Thymus (tissue), 11 donors: ENCODE results near the gene FARSB. TPM values are rescaled to one million over a fixed set of nuclear protein-coding genes. Genes with fewer than 3 reads are reported as not detected.

Experiments used
- DNase-seq, 9 donors: peaks; one replicate each; pipeline ENCODE4 v3.0.0-alpha.2; 2013; ENCODE audit warnings: low spot score in 9 of 9, low read depth in 6 of 9, missing footprints in 1 of 9
- H3K27ac ChIP-seq, 2 donors: one replicate each; pipeline ENCODE4 v1.5.1; 2013; ENCODE audit warnings: control low read depth in 1 of 2, low read depth in 1 of 2, low read length in 1 of 2, mild to moderate bottlenecking in 1 of 2, moderate library complexity in 1 of 2
- H3K27me3 ChIP-seq, 2 donors: one replicate each; pipeline ENCODE4 v1.5.1; 2013; ENCODE audit warnings: low read length in 1 of 2; ENCODE audit not compliant: control insufficient read depth in 2 of 2, insufficient read depth in 1 of 2
- H3K36me3 ChIP-seq, 2 donors: one replicate each; pipeline ENCODE4 v1.5.1; 2013; ENCODE audit warnings: low read length in 1 of 2, mild to moderate bottlenecking in 1 of 2, moderate library complexity in 1 of 2; ENCODE audit not compliant: control insufficient read depth in 2 of 2, insufficient read depth in 2 of 2
- H3K4me1 ChIP-seq, 2 donors: one replicate each; pipeline ENCODE4 v1.5.1; 2013; ENCODE audit warnings: low read length in 2 of 2; ENCODE audit not compliant: control insufficient read depth in 2 of 2, insufficient read depth in 2 of 2
- H3K4me3 ChIP-seq, 2 donors: one replicate each; pipeline ENCODE4 v1.5.1; 2013; ENCODE audit warnings: low read length in 2 of 2, control low read depth in 1 of 2, mild to moderate bottlenecking in 1 of 2
- H3K9me3 ChIP-seq, 2 donors: one replicate each; pipeline ENCODE4 v1.5.1; 2013; ENCODE audit warnings: low read length in 1 of 2, mild to moderate bottlenecking in 1 of 2; ENCODE audit not compliant: control insufficient read depth in 2 of 2, insufficient read depth in 1 of 2
- WGBS: extraction: QIAGEN DNeasy Blood & Tissue Kit; methylation state at CpG from one replicate; pipeline ENCODE4 v1.1.7; 2013; 5-methylcytosine and 5-hydroxymethylcytosine counted together
- polyA plus RNA-seq: library from polyadenylated mRNA; stranded (reverse); fragments of 200-250 nt; gene quantifications from one replicate; pipeline ENCODE4 v1.2.3, GENCODE V29; 2013
- total RNA-seq: library from RNA; stranded (reverse); fragments of 120-200 nt; gene quantifications from one replicate; pipeline ENCODE4 v1.2.4, GENCODE V29; 2013
- donor health status: healthy.

FARSB gene
- total and polyA plus RNA-seq, 2 donors = 13.5 to 15.9 TPM

GRCh38 chr2:222538535-222538934, 117.4 kb downstream of the FARSB start:
- Histone ChIP-seq H3K27me3 (peaks cover 0 to 4% of the 10 kb centered on the region in 2 donors), H3K27ac (no peak overlapping the region), H3K4me1 (no peaks in the 10 kb centered on the region), H3K9me3 (no peaks in the 10 kb centered on the region), H3K4me3 (no peak overlapping the region), H3K36me3 (no peaks in the 10 kb centered on the region)
- 91% methylated on average over 3 of the region's 3 CpGs for WGBS
- DNase-seq = no peak

DNA sequence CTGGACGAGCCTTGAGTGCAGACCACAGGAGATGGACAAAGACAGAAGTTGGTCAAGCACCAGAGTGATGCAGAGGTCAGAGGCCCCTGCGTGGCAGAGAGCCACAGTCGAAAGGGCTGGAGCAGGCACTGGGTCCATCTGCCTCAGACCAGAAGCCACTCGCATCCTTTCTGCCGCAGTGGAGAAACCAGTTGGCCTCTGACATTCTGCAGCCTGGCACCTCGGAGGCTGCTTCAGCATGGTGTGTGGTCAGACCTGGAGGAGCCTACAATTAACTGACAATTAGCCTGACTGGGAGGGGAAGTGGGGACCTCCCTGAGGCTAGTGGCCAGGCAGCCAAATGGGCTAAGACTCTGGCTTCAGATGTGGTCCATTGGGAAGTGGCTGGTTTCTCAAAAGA, 120.4 kb downstream of the FARSB start:
- Histone ChIP-seq H3K4me3 (no peak overlapping the region), H3K27me3 (peaks cover 0 to 4% of the 10 kb centered on the region in 2 donors), H3K4me1 (peaks cover 0 to 2% of the 10 kb centered on the region in 2 donors), H3K36me3 (no peaks in the 10 kb centered on the region), H3K27ac (no peak overlapping the region), H3K9me3 (no peaks in the 10 kb centered on the region)
- no peak for DNase-seq
- WGBS = 83% methylated on average over 6 of the region's 6 CpGs

DNA sequence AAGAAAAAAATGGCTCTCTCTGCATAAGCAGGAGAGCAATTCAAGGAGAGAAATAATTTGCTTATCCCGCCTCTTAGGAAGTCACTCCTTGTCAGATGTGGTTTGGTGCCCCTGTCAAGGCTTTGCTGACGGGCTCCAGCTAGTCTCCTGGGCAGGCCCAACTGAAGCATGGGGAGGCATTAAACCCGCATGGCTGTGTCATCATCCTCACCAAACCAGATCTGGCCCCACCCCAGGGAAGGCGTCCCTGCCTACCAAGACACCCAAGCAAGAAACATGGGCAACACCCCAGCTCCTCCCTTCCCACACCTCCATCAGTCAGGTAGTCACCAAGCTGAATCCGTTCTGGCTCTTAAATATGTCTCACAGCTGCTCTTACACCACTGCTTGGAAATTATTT, 123.6 kb downstream of the FARSB start:
- 67% methylated on average over 5 of the region's 5 CpGs for WGBS
- Histone ChIP-seq H3K27me3 (peaks cover 0 to 4% of the 10 kb centered on the region in 2 donors), H3K4me1 (peaks cover 0 to 2% of the 10 kb centered on the region in 2 donors), H3K27ac (peak overlapping the region in 1 of 2 donors; percentile 17), H3K9me3 (no peaks in the 10 kb centered on the region), H3K4me3 (no peak overlapping the region), H3K36me3 (no peaks in the 10 kb centered on the region)
- DNase-seq = no peak

GRCh38 chr2:222526480-222527277, 129.2 kb downstream of the FARSB start:
- WGBS = 94% methylated on average over 7 of the region's 7 CpGs

DNA sequence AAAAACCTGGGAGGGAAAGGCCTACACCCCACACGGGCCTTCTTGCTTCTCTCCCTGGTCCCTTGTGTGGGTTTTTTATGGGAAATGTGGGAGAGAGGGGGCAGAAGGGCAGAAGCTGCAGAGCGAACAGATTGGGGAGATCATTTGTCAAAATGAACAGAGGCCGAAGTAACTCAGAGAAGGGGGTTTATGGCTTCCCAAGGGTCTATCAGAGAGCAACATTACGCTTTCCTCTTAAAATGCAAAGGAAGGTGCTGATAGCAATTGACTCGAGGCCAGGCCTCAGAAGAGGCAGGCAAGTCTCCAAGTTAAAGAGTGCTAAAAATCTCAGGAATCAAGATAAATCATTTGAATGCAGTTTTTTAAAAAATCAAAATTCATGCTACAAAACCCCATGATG, 130.1 kb downstream of the FARSB start:
- 87% methylated on average over 5 of the region's 5 CpGs for WGBS

More at GRCh38 chr2:222526480-222527277, 129.2 kb downstream of the FARSB start:
- Histone ChIP-seq H3K9me3 (no peaks in the 10 kb centered on the region), H3K27ac (no peak overlapping the region), H3K27me3 (no peaks in the 10 kb centered on the region), H3K4me3 (no peak overlapping the region), H3K36me3 (no peaks in the 10 kb centered on the region), H3K4me1 (no peaks in the 10 kb centered on the region)
- DNase-seq = no peak

DNA sequence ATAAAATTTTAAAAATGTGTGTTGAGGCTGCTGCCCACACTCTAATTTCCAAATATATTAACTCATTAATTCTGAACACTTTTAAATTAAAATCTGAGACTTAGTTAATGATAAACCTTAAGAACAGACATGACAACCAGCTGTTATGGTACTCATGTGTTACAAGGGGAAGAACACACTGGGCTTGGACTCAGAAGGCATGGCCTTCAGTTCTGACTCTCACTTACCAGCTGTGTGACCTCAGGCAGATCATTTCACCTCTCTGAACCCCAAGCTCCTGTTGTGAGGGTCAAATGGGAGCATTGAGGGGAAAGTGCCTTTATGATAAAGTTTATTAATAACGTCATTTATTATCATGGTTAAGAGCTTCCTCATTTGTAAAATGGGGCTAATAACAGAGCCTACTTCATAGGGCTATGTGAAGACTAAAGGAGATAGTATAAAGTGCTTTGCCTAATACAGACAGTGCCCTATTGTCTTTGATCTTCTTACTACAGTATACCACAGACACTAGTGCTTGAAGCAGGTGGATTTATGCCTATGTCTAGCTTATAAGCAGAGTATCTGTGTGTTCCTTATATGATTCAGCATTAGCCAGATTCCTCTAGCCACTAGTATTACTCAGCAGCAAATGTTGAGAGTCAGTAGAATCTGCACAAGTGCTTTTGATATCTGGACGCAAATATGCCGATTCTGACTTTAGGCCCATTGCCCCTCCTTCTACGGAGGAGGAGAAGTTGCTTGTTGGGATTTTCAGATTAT, 131.9 kb downstream of the FARSB start:
- DNase-seq = no peak
- WGBS = 97% methylated on average over 4 of the region's 4 CpGs
- no peaks in the 10 kb centered on the region for H3K27me3 ChIP-seq
- no peaks in the 10 kb centered on the region for H3K36me3 ChIP-seq
- no peaks in the 10 kb centered on the region for H3K9me3 ChIP-seq
- H3K27ac ChIP-seq = no peak overlapping the region
- H3K4me3 ChIP-seq = no peak overlapping the region
- H3K4me1 ChIP-seq = no peaks in the 10 kb centered on the region

More for the DNA sequence above, 130.1 kb downstream of the FARSB start:
- no peaks in the 10 kb centered on the region for H3K9me3 ChIP-seq
- H3K27ac ChIP-seq = no peak overlapping the region
- H3K27me3 ChIP-seq = no peaks in the 10 kb centered on the region
- H3K4me3 ChIP-seq = no peak overlapping the region
- DNase-seq = no peak
- no peaks in the 10 kb centered on the region for H3K36me3 ChIP-seq
- H3K4me1 ChIP-seq = no peaks in the 10 kb centered on the region

DNA sequence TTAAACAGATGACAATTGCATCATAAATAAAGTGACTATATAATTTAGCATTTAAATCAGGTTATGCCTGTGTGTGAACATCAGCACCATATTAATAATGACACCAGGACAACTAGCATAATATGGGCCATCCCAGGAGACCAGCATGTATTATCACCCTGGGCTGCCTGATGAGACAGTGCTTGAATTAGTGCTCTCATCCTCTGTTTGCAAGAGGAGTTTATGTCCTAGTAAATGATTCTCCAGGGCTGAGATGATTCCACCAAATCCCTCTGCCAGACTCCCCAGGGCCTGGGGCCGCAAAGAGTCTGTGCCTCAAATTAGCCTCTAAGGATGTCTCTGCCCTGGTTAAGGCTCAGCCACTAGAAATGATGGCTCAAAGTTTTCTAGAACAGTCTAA, 133.8 kb downstream of the FARSB start:
- H3K27ac ChIP-seq = no peak overlapping the region
- H3K27me3 ChIP-seq = peaks cover 0 to 3% of the 10 kb centered on the region in 2 donors
- 49% methylated on average over 1 of the region's 1 CpG for WGBS
- no peaks in the 10 kb centered on the region for H3K4me1 ChIP-seq
- no peaks in the 10 kb centered on the region for H3K36me3 ChIP-seq
- DNase-seq = no peak
- no peaks in the 10 kb centered on the region for H3K9me3 ChIP-seq
- no peak overlapping the region for H3K4me3 ChIP-seq

DNA sequence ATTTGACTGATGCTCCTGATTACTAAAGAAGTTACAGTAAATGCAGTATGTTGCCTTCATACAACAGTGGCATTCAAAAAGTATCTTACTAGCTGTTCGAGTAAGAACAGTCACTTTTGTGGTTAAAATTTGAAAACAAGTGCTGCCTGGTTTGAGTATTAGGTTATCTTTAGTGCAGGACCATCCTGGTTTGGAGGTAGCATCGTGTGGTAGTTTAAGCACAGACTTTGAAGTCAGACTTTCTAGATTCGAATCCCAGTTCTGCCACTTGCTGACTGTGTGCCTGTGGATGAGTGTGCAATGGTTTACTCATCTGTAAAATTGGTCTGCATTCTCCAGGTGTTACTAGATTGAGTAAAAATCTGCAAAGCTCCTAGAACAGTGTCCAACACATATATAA, 134.8 kb downstream of the FARSB start:
- H3K36me3 ChIP-seq = no peaks in the 10 kb centered on the region
- H3K9me3 ChIP-seq = no peaks in the 10 kb centered on the region
- H3K4me3 ChIP-seq = no peak overlapping the region
- DNase-seq = no peak
- WGBS = 90% methylated on average over 3 of the region's 3 CpGs
- peaks cover 0 to 3% of the 10 kb centered on the region in 2 donors for H3K27me3 ChIP-seq
- no peak overlapping the region for H3K27ac ChIP-seq
- H3K4me1 ChIP-seq = no peaks in the 10 kb centered on the region
